NCI-H748 (cell line): ENCODE results near the gene JPH3.
A peak's percentile ranks its signal among the peaks of the same experiment; 100 is the strongest.

Experiments
- DNase-seq: peaks from one replicate; lab custom pipeline; 2025; ENCODE audit not compliant: unreplicated experiment; lab: John Stamatoyannopoulos, UW

The JPH3 gene

GRCh38 chr16:87602001-87602775, at the start of gene JPH3:
TSS of gene JPH3 (plus strand) at chr16:87602508. CDS start at chr16:87603147, 639 bp downstream.
- DNase-seq, result peak; percentile 65

- DNase-seq, result no peak
These were observed 49.3 kb upstream of the JPH3 start for GRCh38 chr16:87552772-87553573.

- DNase-seq, result no peak
These were observed 47.4 kb upstream of the JPH3 start for GRCh38 chr16:87554754-87555427.

- no peak for DNase-seq
These were observed 46.7 kb upstream of the JPH3 start for GRCh38 chr16:87555647-87556046.

- DNase-seq, result no peak
These were observed 45.3 kb upstream of the JPH3 start for GRCh38 chr16:87556941-87557459.

- DNase-seq, result no peak
These were observed 43.6 kb upstream of the JPH3 start for GRCh38 chr16:87558682-87559081.

- no peak for DNase-seq
These were observed 42.4 kb upstream of the JPH3 start for GRCh38 chr16:87559945-87560344.

GRCh38 chr16:87560428-87561199, 41.7 kb upstream of the JPH3 start:
- DNase-seq, result no peak

- DNase-seq, result no peak
These were observed 40.9 kb upstream of the JPH3 start for GRCh38 chr16:87561200-87562105.

GRCh38 chr16:87562201-87562600, 40.1 kb upstream of the JPH3 start:
- DNase-seq, result no peak

- DNase-seq, result no peak
These were observed 39.3 kb upstream of the JPH3 start for GRCh38 chr16:87563022-87563421.

GRCh38 chr16:87563714-87564523, 38.4 kb upstream of the JPH3 start:
- DNase-seq, result no peak

GRCh38 chr16:87564524-87564778, 37.9 kb upstream of the JPH3 start:
- no peak for DNase-seq

- no peak for DNase-seq
These were observed 32.4 kb upstream of the JPH3 start for GRCh38 chr16:87569601-87570571.

- no peak for DNase-seq
These were observed 31.8 kb upstream of the JPH3 start for GRCh38 chr16:87570572-87570937.

GRCh38 chr16:87570938-87571867, 31.1 kb upstream of the JPH3 start:
- DNase-seq, result peak; percentile 35

- DNase-seq, result no peak
These were observed 30.5 kb upstream of the JPH3 start for GRCh38 chr16:87571868-87572244.
